Lung (tissue), 16 donors: ENCODE measurements around the gene LSMEM2. TPM values are rescaled to one million over a fixed set of nuclear protein-coding genes. Genes with fewer than 3 reads are reported as not detected.

Source experiments
- ATAC-seq: fragments of 200-7000 bp; cut with Tn5 transposase; one replicate; pipeline ENCODE4 v1.9.1; 2020; ENCODE audit warnings: moderate number of reproducible peaks; ENCODE audit not compliant: insufficient read depth, low FRiP score
- DNase-seq, 3 donors: peaks; one replicate each; pipeline ENCODE4 v3.0.0-alpha.2; 2013 to 2017
- H3K27ac ChIP-seq, 2 donors: one replicate each; pipeline ENCODE4 v1.5.1; 2013; ENCODE audit warnings: mild to moderate bottlenecking in 2 of 2, moderate library complexity in 2 of 2, control low read depth in 1 of 2, inconsistent platforms in 1 of 2, low read depth in 1 of 2, low read length in 1 of 2
- H3K27me3 ChIP-seq, 3 donors: one replicate each; pipeline ENCODE4 v1.5.1; 2013; ENCODE audit warnings: low read length in 2 of 3; ENCODE audit not compliant: control insufficient read depth in 3 of 3, insufficient read depth in 3 of 3
- H3K36me3 ChIP-seq, 4 donors: one replicate each; pipeline ENCODE4 v1.5.1; 2013; ENCODE audit warnings: low read length in 4 of 4, mild to moderate bottlenecking in 1 of 4, moderate library complexity in 1 of 4; ENCODE audit not compliant: control insufficient read depth in 4 of 4, insufficient read depth in 4 of 4
- H3K4me1 ChIP-seq, 5 donors: one replicate each; pipeline ENCODE4 v1.5.1; 2013; ENCODE audit warnings: low read length in 5 of 5, mild to moderate bottlenecking in 2 of 5, moderate library complexity in 1 of 5; ENCODE audit not compliant: control insufficient read depth in 5 of 5, insufficient read depth in 5 of 5
- H3K4me3 ChIP-seq: one replicate; pipeline ENCODE4 v1.5.1; 2013; ENCODE audit warnings: mild to moderate bottlenecking, control low read depth, moderate library complexity
- H3K9ac ChIP-seq, 2 donors: one replicate each; pipeline ENCODE4 v1.5.1; 2013; ENCODE audit warnings: low read length in 2 of 2, control low read depth in 1 of 2; ENCODE audit not compliant: insufficient read depth in 1 of 2
- H3K9me3 ChIP-seq, 4 donors: one replicate each; pipeline ENCODE4 v1.5.1; 2013; ENCODE audit warnings: low read length in 3 of 4, mild to moderate bottlenecking in 1 of 4, moderate library complexity in 1 of 4; ENCODE audit not compliant: control insufficient read depth in 4 of 4, insufficient read depth in 3 of 4
- WGBS, 2 donors: extraction: QIAGEN DNeasy Blood & Tissue Kit; methylation state at CpG; one replicate each; pipeline ENCODE4 v1.1.7; 2013; 5-methylcytosine and 5-hydroxymethylcytosine counted together
- long read RNA-seq, 5 donors: transcript quantifications; one replicate each; lab custom pipeline, GENCODE V29; 2026
- polyA plus RNA-seq, 2 donors: library from polyadenylated mRNA; stranded (reverse); fragments of 200-250 nt; gene quantifications; one replicate each; pipeline ENCODE4 v1.2.1, GENCODE V29; 2013
- total RNA-seq, 2 donors: library from RNA; depleted of rRNA in 1 of 2; stranded (reverse); fragments of >200 nt in 1 of 2; gene quantifications; one replicate each; pipeline ENCODE4 v1.2.1, GENCODE V29; 2014 to 2021
- TF ChIP-seq, protein P1 (sequence below): IDR thresholded peaks from 2 replicates; pipeline ENCODE4 v1.5.1; 2012; ENCODE audit warnings: mild to moderate bottlenecking; ENCODE audit errors: control extremely low read depth, extremely low read depth
- donor health status: control.
- donor health status: control.
- donor health status: Bipolar disorder and iron deficiency.
- donor health status: healthy.
- donor health status: DM: yes; HTN: yes; CAD: no.

Gene LSMEM2
- total RNA-seq (under 1 TPM in 1 of 2 donors, not detected in 1; 0.12 TPM), polyA plus RNA-seq (under 1 TPM; 0.10 to 0.49 TPM)
- long read RNA-seq, donor 1: 0 reads
- long read RNA-seq, donor 2: 0 reads
- long read RNA-seq, donor 3: 0 reads
- long read RNA-seq, donor 4: 0 reads
- long read RNA-seq, donor 5, partial matches to known transcripts: 11 of 29 reads
- long read RNA-seq, donor 5, other reads (novel, unspliced or antisense): 17 of 29 reads

DNA sequence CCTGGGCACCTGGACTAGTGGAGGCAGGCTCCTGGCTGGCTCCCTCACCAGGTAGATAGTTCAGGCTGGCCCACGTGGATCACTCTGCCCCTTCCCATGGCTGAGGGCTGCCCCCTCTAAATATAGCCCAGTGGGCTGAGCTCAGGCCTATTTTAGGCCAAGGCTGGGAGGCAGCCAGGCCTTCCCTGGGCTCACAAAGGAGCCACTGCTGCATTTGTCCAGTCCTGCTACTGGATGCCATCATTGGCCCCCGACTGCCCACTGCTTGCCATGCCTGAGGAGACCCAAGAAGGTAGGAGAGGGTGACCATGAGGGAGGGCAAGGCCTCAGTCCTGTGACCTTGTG lies at the start of gene LSMEM2:
LSMEM2 (plus strand) TSS at position 208 of the 345 bp plus-strand sequence; CDS start at position 235, 27 bp downstream.
- 61 to 79% methylated on average over 2 of the region's 2 CpGs for WGBS, 2 donors
- H3K27ac ChIP-seq: peak within 1 kb of the TSS in 1 of 2 donors; percentile 75
- no peaks in the 10 kb centered on the region for H3K9me3 ChIP-seq
- H3K27me3 ChIP-seq: peaks cover 0 to 33% (median 18%) of the 10 kb centered on the region in 3 donors
- H3K4me3 ChIP-seq: no peak within 1 kb of the TSS
- DNase-seq (no peak), ATAC-seq (no peak)
- H3K9ac ChIP-seq: no peak within 1 kb of the TSS
- TF ChIP-seq, protein P1, sequence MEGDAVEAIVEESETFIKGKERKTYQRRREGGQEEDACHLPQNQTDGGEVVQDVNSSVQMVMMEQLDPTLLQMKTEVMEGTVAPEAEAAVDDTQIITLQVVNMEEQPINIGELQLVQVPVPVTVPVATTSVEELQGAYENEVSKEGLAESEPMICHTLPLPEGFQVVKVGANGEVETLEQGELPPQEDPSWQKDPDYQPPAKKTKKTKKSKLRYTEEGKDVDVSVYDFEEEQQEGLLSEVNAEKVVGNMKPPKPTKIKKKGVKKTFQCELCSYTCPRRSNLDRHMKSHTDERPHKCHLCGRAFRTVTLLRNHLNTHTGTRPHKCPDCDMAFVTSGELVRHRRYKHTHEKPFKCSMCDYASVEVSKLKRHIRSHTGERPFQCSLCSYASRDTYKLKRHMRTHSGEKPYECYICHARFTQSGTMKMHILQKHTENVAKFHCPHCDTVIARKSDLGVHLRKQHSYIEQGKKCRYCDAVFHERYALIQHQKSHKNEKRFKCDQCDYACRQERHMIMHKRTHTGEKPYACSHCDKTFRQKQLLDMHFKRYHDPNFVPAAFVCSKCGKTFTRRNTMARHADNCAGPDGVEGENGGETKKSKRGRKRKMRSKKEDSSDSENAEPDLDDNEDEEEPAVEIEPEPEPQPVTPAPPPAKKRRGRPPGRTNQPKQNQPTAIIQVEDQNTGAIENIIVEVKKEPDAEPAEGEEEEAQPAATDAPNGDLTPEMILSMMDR: no peak
- H3K36me3 ChIP-seq: peaks cover 0 to 2% (median 0%) of the 10 kb centered on the region in 4 donors
- H3K4me1 ChIP-seq: peaks cover 0 to 6% (median 0%) of the 10 kb centered on the region in 5 donors

- no peaks in the 10 kb centered on the region for H3K9me3 ChIP-seq
These were observed 49.4 kb upstream of the LSMEM2 start for GRCh38 chr3:50229490-50229889.

GRCh38 chr3:50230104-50230793 lies 48.6 kb upstream of the LSMEM2 start:
- WGBS, 2 donors: 47 to 74% methylated on average over 8 of the region's 8 CpGs
- no peak for ATAC-seq
- no peaks in the 10 kb centered on the region for H3K36me3 ChIP-seq
- TF ChIP-seq, protein P1: no peak
- peaks cover 0 to 18% (median 0%) of the 10 kb centered on the region in 5 donors for H3K4me1 ChIP-seq
- DNase-seq: no peak
- no peak overlapping the region for H3K9ac ChIP-seq
- no peak overlapping the region for H3K4me3 ChIP-seq
- no peaks in the 10 kb centered on the region for H3K27me3 ChIP-seq
- H3K27ac ChIP-seq: peak overlapping the region in 1 of 2 donors; percentile 51
- H3K9me3 ChIP-seq: no peaks in the 10 kb centered on the region

More at GRCh38 chr3:50229490-50229889, 49.4 kb upstream of the LSMEM2 start:
- TF ChIP-seq, protein P1: no peak
- ATAC-seq (no peak), DNase-seq (no peak)
- Histone ChIP-seq H3K27me3 (no peaks in the 10 kb centered on the region), H3K27ac (no peak overlapping the region), H3K4me1 (peaks cover 0 to 18% (median 0%) of the 10 kb centered on the region in 5 donors), H3K4me3 (no peak overlapping the region), H3K36me3 (no peaks in the 10 kb centered on the region), H3K9ac (no peak overlapping the region)
- 94 to 96% methylated on average over 3 of the region's 3 CpGs for WGBS, 2 donors
